H9 (cell line): ENCODE results near the gene CCDC28B. TPM values are rescaled to one million over a fixed set of nuclear protein-coding genes. Genes with fewer than 3 reads are reported as not detected.

Experiments used
- DNase-seq: peaks from one replicate; pipeline ENCODE4 v3.0.0-alpha.2; 2017
- H2AFZ ChIP-seq: one replicate; pipeline ENCODE4 v1.6.1; 2013; ENCODE audit warnings: mild to moderate bottlenecking, low read length, control low read depth, moderate library complexity
- H2AK5ac ChIP-seq: 2 replicates; pipeline ENCODE4 v1.6.1; 2013; ENCODE audit warnings: low read length, control low read depth, mixed read lengths; ENCODE audit not compliant: insufficient read length
- H2BK120ac ChIP-seq: one replicate; pipeline ENCODE4 v1.6.1; 2013; ENCODE audit warnings: low read depth, mild to moderate bottlenecking, low read length, control low read depth, inconsistent platforms; ENCODE audit not compliant: poor library complexity, severe bottlenecking
- H2BK12ac ChIP-seq: 2 replicates; pipeline ENCODE4 v1.6.1; 2013; ENCODE audit warnings: low read length, control low read depth, mixed read lengths, low read depth; ENCODE audit not compliant: insufficient read length
- H2BK15ac ChIP-seq: 2 replicates; pipeline ENCODE4 v1.6.1; 2013; ENCODE audit warnings: low read depth, low read length, control low read depth
- H2BK20ac ChIP-seq: one replicate; pipeline ENCODE4 v1.6.1; 2013; ENCODE audit warnings: low read depth, mild to moderate bottlenecking, low read length, control low read depth, inconsistent platforms; ENCODE audit not compliant: poor library complexity, severe bottlenecking
- H2BK5ac ChIP-seq: 2 replicates; pipeline ENCODE4 v1.6.1; 2013; ENCODE audit warnings: low read length, control low read depth, mixed read lengths; ENCODE audit not compliant: insufficient read length
- H3K14ac ChIP-seq: 2 replicates; pipeline ENCODE4 v1.6.1; 2013; ENCODE audit warnings: low read length, control low read depth; ENCODE audit not compliant: insufficient read depth
- H3K18ac ChIP-seq: 2 replicates; pipeline ENCODE4 v1.6.1; 2013; ENCODE audit warnings: low read depth, mild to moderate bottlenecking, mixed read lengths, low read length, control low read depth; ENCODE audit not compliant: insufficient read length
- H3K23ac ChIP-seq: 2 replicates; pipeline ENCODE4 v1.6.1; 2013; ENCODE audit warnings: low read length, control low read depth, mixed read lengths, low read depth; ENCODE audit not compliant: insufficient read length
- H3K23me2 ChIP-seq: 2 replicates; pipeline ENCODE4 v1.6.1; 2013; ENCODE audit warnings: low read depth, mild to moderate bottlenecking, mixed read lengths, low read length, control low read depth; ENCODE audit not compliant: insufficient read length, poor library complexity, severe bottlenecking
- H3K27ac ChIP-seq: 2 replicates; pipeline ENCODE4 v1.5.1; 2013; ENCODE audit warnings: low read length, control low read depth, mixed read lengths, low read depth; ENCODE audit not compliant: insufficient read length
- H3K27me3 ChIP-seq: 2 replicates; pipeline ENCODE4 v1.6.1; 2013; ENCODE audit warnings: low read length, control low read depth, inconsistent platforms; ENCODE audit not compliant: insufficient read depth
- H3K4ac ChIP-seq: 2 replicates; pipeline ENCODE4 v1.6.1; 2013; ENCODE audit warnings: low read depth, mild to moderate bottlenecking, control low read depth, inconsistent platforms, low read length, moderate library complexity
- H3K4me1 ChIP-seq: 2 replicates; pipeline ENCODE4 v1.6.1; 2013; ENCODE audit warnings: low read length, control low read depth, inconsistent platforms; ENCODE audit not compliant: insufficient read depth
- H3K4me2 ChIP-seq: 2 replicates; pipeline ENCODE4 v1.6.1; 2013; ENCODE audit warnings: low read length, control low read depth, mixed read lengths; ENCODE audit not compliant: insufficient read length, insufficient read depth
- H3K56ac ChIP-seq: 2 replicates; pipeline ENCODE4 v1.6.1; 2013; ENCODE audit warnings: low read depth, mild to moderate bottlenecking, mixed read lengths, low read length, control low read depth; ENCODE audit not compliant: insufficient read length
- H3K79me1 ChIP-seq: 2 replicates; pipeline ENCODE4 v1.6.1; 2013; ENCODE audit warnings: low read depth, mild to moderate bottlenecking, moderate library complexity, low read length, control low read depth, inconsistent platforms; ENCODE audit not compliant: insufficient read depth, poor library complexity, severe bottlenecking
- H3K79me2 ChIP-seq: 2 replicates; pipeline ENCODE4 v1.6.1; 2013; ENCODE audit warnings: low read length, control low read depth, inconsistent platforms; ENCODE audit not compliant: insufficient read depth
- H3K9ac ChIP-seq: 2 replicates; pipeline ENCODE4 v1.6.1; 2013; ENCODE audit warnings: low read length, control low read depth, mixed read lengths; ENCODE audit not compliant: insufficient read length; ENCODE audit errors: extremely low read depth
- H3K9me3 ChIP-seq: one replicate; pipeline ENCODE4 v1.6.1; 2013; ENCODE audit warnings: low read depth, low read length, inconsistent platforms; ENCODE audit not compliant: control insufficient read depth
- H3T11ph ChIP-seq: one replicate; pipeline ENCODE4 v1.6.1; 2013; ENCODE audit warnings: mild to moderate bottlenecking, low read length, control low read depth, inconsistent platforms
- H4K20me1 ChIP-seq: one replicate; pipeline ENCODE4 v1.6.1; 2013; ENCODE audit not compliant: control insufficient read depth, insufficient read length, insufficient read depth
- H4K5ac ChIP-seq: 2 replicates; pipeline ENCODE4 v1.6.1; 2013; ENCODE audit warnings: low read depth, mild to moderate bottlenecking, mixed read lengths, low read length, control low read depth; ENCODE audit not compliant: insufficient read length
- H4K8ac ChIP-seq: replicated peaks from 2 replicates; pipeline ENCODE4 v1.6.1; 2013; ENCODE audit warnings: low read length, control low read depth, mixed read lengths, low read depth; ENCODE audit not compliant: insufficient read length
- H4K91ac ChIP-seq: 2 replicates; pipeline ENCODE4 v1.6.1; 2013; ENCODE audit warnings: low read depth, mild to moderate bottlenecking, moderate library complexity, mixed read lengths, low read length, control low read depth; ENCODE audit not compliant: insufficient read length
- H3K27ac Mint-ChIP-seq, 3 experiments: 2 replicates in 2 of 3; 3 replicates in 1 of 3; pipeline ENCODE4 v1.8.0; 2020 to 2021; ENCODE audit warnings: mixed read lengths in 3 of 3, mild to moderate bottlenecking in 1 of 3, moderate library complexity in 1 of 3
- H3K27me3 Mint-ChIP-seq: 2 replicates; pipeline ENCODE4 v1.8.0; 2021; ENCODE audit warnings: low read depth, mild to moderate bottlenecking, moderate library complexity, mixed read lengths
- H3K36me3 Mint-ChIP-seq, 3 experiments: 2 replicates in 2 of 3; 3 replicates in 1 of 3; pipeline ENCODE4 v1.8.0; 2020 to 2021; ENCODE audit warnings: low read depth in 3 of 3, mixed read lengths in 3 of 3; ENCODE audit not compliant: insufficient read depth in 1 of 3
- H3K4me1 Mint-ChIP-seq, 2 experiments: 2 replicates each; pipeline ENCODE4 v1.8.0; 2020; ENCODE audit warnings: mixed read lengths in 2 of 2
- H3K4me3 Mint-ChIP-seq, 2 experiments: 2 replicates in 1 of 2; 3 replicates in 1 of 2; pipeline ENCODE4 v1.8.0; 2020 to 2021; ENCODE audit warnings: mild to moderate bottlenecking in 2 of 2, mixed read lengths in 2 of 2, moderate library complexity in 1 of 2
- H3K9me3 Mint-ChIP-seq, 2 experiments: 2 replicates in 1 of 2; 3 replicates in 1 of 2; pipeline ENCODE4 v1.8.0; 2020; ENCODE audit warnings: mild to moderate bottlenecking in 2 of 2, mixed read lengths in 2 of 2, moderate library complexity in 1 of 2
- WGBS: extraction: QIAGEN DNeasy Blood & Tissue Kit; methylation state at CpG from one replicate; pipeline ENCODE4 v1.1.7; 2013; ENCODE audit warnings: missing lambda C conversion rate, low lambda C conversion rate, mixed read lengths; ENCODE audit not compliant: insufficient read length; ENCODE audit errors: extremely low coverage; 5-methylcytosine and 5-hydroxymethylcytosine counted together
- total RNA-seq: library from RNA; stranded (reverse); gene quantifications from 2 replicates; pipeline ENCODE4 v1.2.1, GENCODE V29; 2021
- TF ChIP-seq, protein P1 (sequence below): fragments of 200-600 bp; sonication (generic); conservative IDR thresholded peaks from 3 replicates; pipeline ENCODE4 v1.8.0; 2021; ENCODE audit warnings: antibody characterized with exemption, mild to moderate bottlenecking

The CCDC28B gene
- total RNA-seq, 1 experiment from 2014 or later = 20.7 TPM

GRCh38 chr1:32186077-32186476 is 14.3 kb upstream of the CCDC28B start:
- no peaks in the 10 kb centered on the region for H3K9me3 ChIP-seq

More at GRCh38 chr1:32186077-32186476, 14.3 kb upstream of the CCDC28B start:
- Histone ChIP-seq H3K27me3 (no peaks in the 10 kb centered on the region), H4K20me1 (no peaks in the 10 kb centered on the region), H3K79me1 (peaks cover 8% of the 10 kb centered on the region), H4K91ac (no peak overlapping the region), H4K5ac (no peak overlapping the region), H3K4me1 (no peaks in the 10 kb centered on the region), H3K9ac (no peak overlapping the region), H2BK20ac (no peak overlapping the region), H3K27ac (no peak overlapping the region), H3K23ac (no peak overlapping the region), H3T11ph (no peak overlapping the region), H2AK5ac (no peak overlapping the region), H3K4me2 (no peak overlapping the region), H3K14ac (no peak overlapping the region), H2BK120ac (no peak overlapping the region), H2BK12ac (no peak overlapping the region), H3K23me2 (no peaks in the 10 kb centered on the region), H3K18ac (no peak overlapping the region), H3K4ac (no peak overlapping the region), H3K56ac (no peak overlapping the region), H2BK5ac (no peak overlapping the region), H3K79me2 (peaks cover under 1% of the 10 kb centered on the region; the same call in 1 of the 2 replicates), H2AFZ (no peak overlapping the region), H2BK15ac (no peak overlapping the region), H4K8ac (no peak overlapping the region)
- WGBS = no CpG with 5 or more reads among the region's 2 CpGs
- Mint-ChIP-seq H3K36me3 (peaks cover 63 to 86% (median 85%) of the 10 kb centered on the region in 3 experiments), H3K9me3 (no peaks in the 10 kb centered on the region), H3K27ac (peak overlapping the region; percentile 94 to 97 (median 95)), H3K27me3 (no peaks in the 10 kb centered on the region), H3K4me3 (peak overlapping the region in 1 of 2 experiments; percentile 29; a peak in 1 of 5 replicates), H3K4me1 (peaks cover 6% of the 10 kb centered on the region in 2 experiments)
- no peak for DNase-seq
- TF ChIP-seq, protein P1, sequence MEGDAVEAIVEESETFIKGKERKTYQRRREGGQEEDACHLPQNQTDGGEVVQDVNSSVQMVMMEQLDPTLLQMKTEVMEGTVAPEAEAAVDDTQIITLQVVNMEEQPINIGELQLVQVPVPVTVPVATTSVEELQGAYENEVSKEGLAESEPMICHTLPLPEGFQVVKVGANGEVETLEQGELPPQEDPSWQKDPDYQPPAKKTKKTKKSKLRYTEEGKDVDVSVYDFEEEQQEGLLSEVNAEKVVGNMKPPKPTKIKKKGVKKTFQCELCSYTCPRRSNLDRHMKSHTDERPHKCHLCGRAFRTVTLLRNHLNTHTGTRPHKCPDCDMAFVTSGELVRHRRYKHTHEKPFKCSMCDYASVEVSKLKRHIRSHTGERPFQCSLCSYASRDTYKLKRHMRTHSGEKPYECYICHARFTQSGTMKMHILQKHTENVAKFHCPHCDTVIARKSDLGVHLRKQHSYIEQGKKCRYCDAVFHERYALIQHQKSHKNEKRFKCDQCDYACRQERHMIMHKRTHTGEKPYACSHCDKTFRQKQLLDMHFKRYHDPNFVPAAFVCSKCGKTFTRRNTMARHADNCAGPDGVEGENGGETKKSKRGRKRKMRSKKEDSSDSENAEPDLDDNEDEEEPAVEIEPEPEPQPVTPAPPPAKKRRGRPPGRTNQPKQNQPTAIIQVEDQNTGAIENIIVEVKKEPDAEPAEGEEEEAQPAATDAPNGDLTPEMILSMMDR = no peak
